Fibroblast of lung (primary cell): ENCODE results near the gene DHX57. TPM values are rescaled to one million over a fixed set of nuclear protein-coding genes. Genes with fewer than 3 reads are reported as not detected.

Experiments used
- DNase-seq, 2 donors: peaks; one replicate each; pipeline versions ENCODE4 v3.0.0 to v3.0.0-alpha.2; 2010; ENCODE audit warnings: low read depth in 2 of 2
- H2AFZ ChIP-seq: 2 replicates; pipeline ENCODE4 v1.5.1; 2012; ENCODE audit warnings: low read length, control low read depth, inconsistent platforms
- H3K27ac ChIP-seq: 2 replicates; pipeline ENCODE4 v1.5.1; 2011; ENCODE audit warnings: low read length, control low read depth; ENCODE audit not compliant: insufficient read depth
- H3K27me3 ChIP-seq: 2 replicates; pipeline ENCODE4 v1.5.1; 2011; ENCODE audit warnings: mild to moderate bottlenecking, low read length; ENCODE audit not compliant: control insufficient read depth, insufficient read depth
- H3K36me3 ChIP-seq: 2 replicates; pipeline ENCODE4 v1.5.1; 2011; ENCODE audit warnings: low read length; ENCODE audit not compliant: control insufficient read depth, insufficient read depth
- H3K4me1 ChIP-seq: 2 replicates; pipeline ENCODE4 v1.5.1; 2011; ENCODE audit warnings: low read length; ENCODE audit not compliant: control insufficient read depth, insufficient read depth; ENCODE audit errors: extremely low read depth
- H3K4me2 ChIP-seq: 2 replicates; pipeline ENCODE4 v1.5.1; 2011; ENCODE audit warnings: low read length, control low read depth; ENCODE audit not compliant: insufficient read depth; ENCODE audit errors: extremely low read depth
- H3K4me3 ChIP-seq, 4 experiments: fragments of 200-600 bp in 1 of 4; sonication (generic) in 1 of 4; replicated peaks in 1 of 4; 2 replicates each; pipeline ENCODE4 v1.5.1; 2011 to 2016; ENCODE audit warnings: low read length in 4 of 4, low read depth in 3 of 4, mild to moderate bottlenecking in 3 of 4, control low read depth in 2 of 4, inconsistent platforms in 1 of 4, mixed read lengths in 1 of 4; ENCODE audit not compliant: insufficient read depth in 1 of 4; ENCODE audit errors: control extremely low read depth in 1 of 4
- H3K79me2 ChIP-seq: 2 replicates; pipeline ENCODE4 v1.5.1; 2012; ENCODE audit warnings: mild to moderate bottlenecking, low read length, inconsistent platforms; ENCODE audit not compliant: control insufficient read depth, insufficient read depth
- H3K9ac ChIP-seq: 2 replicates; pipeline ENCODE4 v1.5.1; 2011; ENCODE audit warnings: mild to moderate bottlenecking, low read length, control low read depth; ENCODE audit not compliant: insufficient read depth
- H3K9me3 ChIP-seq: 2 replicates; pipeline ENCODE4 v1.5.1; 2012; ENCODE audit warnings: low read depth, low read length; ENCODE audit not compliant: control insufficient read depth, insufficient read depth
- H4K20me1 ChIP-seq: 2 replicates; pipeline ENCODE4 v1.5.1; 2011; ENCODE audit warnings: low read length; ENCODE audit not compliant: control insufficient read depth, insufficient read depth; ENCODE audit errors: extremely low read depth
- EZH2 ChIP-seq: IDR thresholded peaks from 2 replicates; pipeline ENCODE4 v1.5.1; 2012; ENCODE audit warnings: low read length, control low read depth, mild to moderate bottlenecking; ENCODE audit errors: missing control alignments
- polyA plus RNA-seq, 2 donors: library from polyadenylated mRNA; depleted of rRNA in 1 of 2; stranded (reverse) in 1 of 2; unstranded in 1 of 2; fragments of >200 nt; gene quantifications; 2 replicates each; pipeline ENCODE4 v1.2.1, GENCODE V29; 2011 to 2012; ENCODE audit warnings: missing spikeins in 1 of 2
- total RNA-seq: library from RNA; depleted of rRNA; stranded (reverse); fragments of >200 nt; gene quantifications from 2 replicates; pipeline ENCODE4 v1.2.1, GENCODE V29; 2014
- TF ChIP-seq, protein P1 (sequence below), 2 donors: IDR thresholded peaks in 1 of 2; conservative IDR thresholded peaks in 1 of 2; 1 replicate in 1 of 2; 2 replicates in 1 of 2; pipeline ENCODE4 v1.5.1; 2011 to 2012; ENCODE audit warnings: low read length in 2 of 2, control low read depth in 1 of 2, inconsistent platforms in 1 of 2, low read depth in 1 of 2, mild to moderate bottlenecking in 1 of 2

The DHX57 gene
- total and polyA plus RNA-seq, 2 donors (not counting 1 experiment from before 2014, with no cell fraction given): 18.5 to 23.5 TPM

DNA sequence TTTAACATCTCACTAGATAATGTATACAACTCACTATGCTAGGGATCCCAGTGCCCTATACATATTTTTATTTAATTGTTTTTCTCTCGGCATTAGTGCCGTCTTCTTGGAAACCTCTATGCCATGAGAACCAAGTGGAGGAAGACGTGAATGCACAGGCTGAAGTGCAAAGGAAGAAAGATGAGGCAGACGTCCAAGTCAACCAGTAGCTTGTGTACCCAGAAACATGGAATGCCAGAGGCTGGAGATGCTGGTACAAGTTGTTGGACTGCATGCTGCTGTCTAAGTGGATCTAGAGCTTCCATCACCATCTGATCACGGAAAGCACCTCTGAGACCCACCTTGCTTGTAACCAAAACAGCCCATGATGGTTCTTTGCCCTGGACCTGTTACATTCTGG is 110.2 kb downstream of the DHX57 start:
- Histone ChIP-seq H3K79me2 (no peaks in the 10 kb centered on the region), H3K27me3 (no peaks in the 10 kb centered on the region), H2AFZ (no peak overlapping the region), H3K36me3 (no peaks in the 10 kb centered on the region), H3K27ac (no peak overlapping the region), H4K20me1 (no peaks in the 10 kb centered on the region), H3K4me2 (no peak overlapping the region), H3K4me3 (no peak overlapping the region), H3K9ac (no peak overlapping the region), H3K4me1 (no peaks in the 10 kb centered on the region), H3K9me3 (no peaks in the 10 kb centered on the region)
- TF ChIP-seq, protein P1, sequence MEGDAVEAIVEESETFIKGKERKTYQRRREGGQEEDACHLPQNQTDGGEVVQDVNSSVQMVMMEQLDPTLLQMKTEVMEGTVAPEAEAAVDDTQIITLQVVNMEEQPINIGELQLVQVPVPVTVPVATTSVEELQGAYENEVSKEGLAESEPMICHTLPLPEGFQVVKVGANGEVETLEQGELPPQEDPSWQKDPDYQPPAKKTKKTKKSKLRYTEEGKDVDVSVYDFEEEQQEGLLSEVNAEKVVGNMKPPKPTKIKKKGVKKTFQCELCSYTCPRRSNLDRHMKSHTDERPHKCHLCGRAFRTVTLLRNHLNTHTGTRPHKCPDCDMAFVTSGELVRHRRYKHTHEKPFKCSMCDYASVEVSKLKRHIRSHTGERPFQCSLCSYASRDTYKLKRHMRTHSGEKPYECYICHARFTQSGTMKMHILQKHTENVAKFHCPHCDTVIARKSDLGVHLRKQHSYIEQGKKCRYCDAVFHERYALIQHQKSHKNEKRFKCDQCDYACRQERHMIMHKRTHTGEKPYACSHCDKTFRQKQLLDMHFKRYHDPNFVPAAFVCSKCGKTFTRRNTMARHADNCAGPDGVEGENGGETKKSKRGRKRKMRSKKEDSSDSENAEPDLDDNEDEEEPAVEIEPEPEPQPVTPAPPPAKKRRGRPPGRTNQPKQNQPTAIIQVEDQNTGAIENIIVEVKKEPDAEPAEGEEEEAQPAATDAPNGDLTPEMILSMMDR (conservative IDR thresholded peaks at IDR 0.05 in 1 of 2, IDR thresholded peaks at IDR 0.05 in 1 of 2; ENCODE audit: low read depth in 1 of 2, low read length in 2 of 2): no peak
- TF ChIP-seq EZH2: no peak
- peak in 1 of 2 donors; percentile 64 for DNase-seq

DNA sequence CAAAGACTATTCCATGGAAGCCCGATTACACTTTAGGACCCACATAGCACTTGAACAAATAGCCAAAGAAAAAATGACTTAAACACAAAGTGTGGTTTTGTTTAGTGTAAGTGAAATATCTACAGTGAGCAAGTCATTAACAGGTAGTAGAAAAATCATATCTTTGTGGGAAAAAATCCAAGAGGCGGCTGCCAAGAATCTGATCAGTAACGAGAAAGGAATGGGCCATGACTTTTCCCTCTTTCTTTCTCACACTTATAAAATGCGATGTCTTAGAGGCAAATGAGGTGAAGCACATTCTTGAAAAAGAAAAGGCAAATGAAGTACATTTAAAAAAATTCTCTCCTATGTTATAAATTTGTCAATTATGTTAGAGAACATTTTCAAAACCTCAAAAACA is 110.6 kb downstream of the DHX57 start:
- Histone ChIP-seq H3K36me3 (no peaks in the 10 kb centered on the region), H3K9me3 (no peaks in the 10 kb centered on the region), H3K4me1 (no peaks in the 10 kb centered on the region), H4K20me1 (no peaks in the 10 kb centered on the region), H3K79me2 (no peaks in the 10 kb centered on the region), H3K27me3 (no peaks in the 10 kb centered on the region), H3K27ac (no peak overlapping the region), H2AFZ (no peak overlapping the region), H3K4me3 (no peak overlapping the region), H3K9ac (no peak overlapping the region), H3K4me2 (no peak overlapping the region)
- TF ChIP-seq, protein P1 (conservative IDR thresholded peaks at IDR 0.05 in 1 of 2, IDR thresholded peaks at IDR 0.05 in 1 of 2; ENCODE audit: low read depth in 1 of 2, low read length in 2 of 2): no peak
- DNase-seq: peak; percentile 25 to 93

DNA sequence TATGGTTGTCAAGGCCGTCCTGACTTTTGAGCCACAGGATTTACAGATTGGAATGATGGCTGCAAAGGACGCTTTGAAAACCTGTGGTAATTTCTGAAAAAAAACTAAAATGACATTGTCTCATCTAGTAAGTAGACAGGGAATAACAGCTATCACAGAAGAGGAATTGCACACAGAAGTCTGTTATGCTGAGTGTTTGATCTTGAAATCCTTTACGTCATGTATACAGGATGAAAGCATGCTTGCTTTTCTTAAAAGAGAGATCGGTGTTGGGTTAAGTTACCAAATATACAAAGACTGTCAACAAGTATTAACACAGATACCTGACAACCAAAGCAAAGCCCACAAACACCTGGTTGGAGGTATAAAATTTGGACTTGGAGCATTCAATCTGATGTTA is 112.0 kb downstream of the DHX57 start:
- no peaks in the 10 kb centered on the region for H4K20me1 ChIP-seq
- no peaks in the 10 kb centered on the region for H3K27me3 ChIP-seq
- H3K4me2 ChIP-seq: no peak overlapping the region
- H2AFZ ChIP-seq: no peak overlapping the region
- H3K4me1 ChIP-seq: no peaks in the 10 kb centered on the region
- H3K36me3 ChIP-seq: no peaks in the 10 kb centered on the region
- no peak for DNase-seq
- TF ChIP-seq, protein P1 (conservative IDR thresholded peaks at IDR 0.05 in 1 of 2, IDR thresholded peaks at IDR 0.05 in 1 of 2; ENCODE audit: low read depth in 1 of 2, low read length in 2 of 2): no peak
- TF ChIP-seq EZH2: no peak
- no peak overlapping the region for H3K27ac ChIP-seq
- no peak overlapping the region for H3K9ac ChIP-seq
- no peaks in the 10 kb centered on the region for H3K79me2 ChIP-seq
- H3K4me3 ChIP-seq: no peak overlapping the region
- H3K9me3 ChIP-seq: no peaks in the 10 kb centered on the region
